Activated naive CD4-positive, alpha-beta T cell treated with Interleukin-2 at 50 U/mL for 16 hours (primary cell): ENCODE results near the gene PNLDC1.

ENCODE experiments used
- DNase-seq: peaks from one replicate; pipeline ENCODE4 v3.0.0-alpha.2; 2020

The PNLDC1 gene

GRCh38 chr6:159800141-159800865 lies at the start of gene PNLDC1:
Gene PNLDC1 (plus strand): TSS chr6:159800276. CDS start chr6:159800308, 32 bp downstream.
- no peak for DNase-seq

GRCh38 chr6:159751448-159751847 lies 48.6 kb upstream of the PNLDC1 start:
- DNase-seq: no peak

- no peak for DNase-seq
Measured at GRCh38 chr6:159753081-159753872, 46.8 kb upstream of the PNLDC1 start.

GRCh38 chr6:159754401-159754800 lies 45.7 kb upstream of the PNLDC1 start:
- no peak for DNase-seq

GRCh38 chr6:159754959-159755914 lies 44.8 kb upstream of the PNLDC1 start:
- no peak for DNase-seq

- no peak for DNase-seq
Measured at GRCh38 chr6:159756508-159756907, 43.6 kb upstream of the PNLDC1 start.

GRCh38 chr6:159758031-159759001 lies 41.8 kb upstream of the PNLDC1 start:
- no peak for DNase-seq

- no peak for DNase-seq
Measured at GRCh38 chr6:159759645-159760044, 40.4 kb upstream of the PNLDC1 start.

- no peak for DNase-seq
Measured at GRCh38 chr6:159760602-159761057, 39.4 kb upstream of the PNLDC1 start.

- peak; percentile 30 for DNase-seq
Measured at GRCh38 chr6:159761129-159761872, 38.8 kb upstream of the PNLDC1 start.

- peak; percentile 92 for DNase-seq
Measured at GRCh38 chr6:159761873-159762680, 38.0 kb upstream of the PNLDC1 start, which contains the start of gene ACAT2. Gene ACAT2 (plus strand): TSS chr6:159762045. CDS start chr6:159762088, 43 bp downstream.

- peak; percentile 24 for DNase-seq
Measured at GRCh38 chr6:159762681-159763293, 37.3 kb upstream of the PNLDC1 start.

GRCh38 chr6:159766906-159767305 lies 33.2 kb upstream of the PNLDC1 start:
- DNase-seq: no peak

- DNase-seq: no peak
Measured at GRCh38 chr6:159769470-159769869, 30.6 kb upstream of the PNLDC1 start.

- no peak for DNase-seq
Measured at GRCh38 chr6:159772196-159772595, 27.9 kb upstream of the PNLDC1 start.

GRCh38 chr6:159777240-159777904 lies 22.7 kb upstream of the PNLDC1 start:
- no peak for DNase-seq

- DNase-seq: no peak
Measured at GRCh38 chr6:159778131-159778530, 21.9 kb upstream of the PNLDC1 start.

- no peak for DNase-seq
Measured at GRCh38 chr6:159778542-159779103, 21.5 kb upstream of the PNLDC1 start.
